ENCODE data around the gene MRNIP. TPM values are rescaled to one million over a fixed set of nuclear protein-coding genes. Genes with fewer than 3 reads are reported as not detected.

The MRNIP gene
- total and polyA plus RNA-seq, 2 of the 8 experiments (the other 6 are each of a cell fraction or from before 2014, with no cell fraction given) = 29.6 TPM

- no peak overlapping the region for H3K23ac ChIP-seq (ENCODE audit: insufficient read length)
- no peak for DNase-seq (ENCODE audit: low read depth in 1 of 2, low spot score in 2 of 2)
- no peak overlapping the region for H3K9ac ChIP-seq (replicated peaks in 1 of 4; ENCODE audit: extremely low read depth in 1 of 4, low read depth in 3 of 4, low read length in 3 of 4)
- H2BK15ac ChIP-seq (ENCODE audit: low read length) = no peak overlapping the region
- CTCF ChIA-PET (ENCODE audit: partially characterized antibody) = interaction anchor here (1.4 to 2.5 kb wide), 3 partner anchors 21 to 32 kb away, joined by 3 to 7 read pairs (median 6); no protein-coding TSS in a partner anchor
- POLR2A ChIA-PET (ENCODE audit: partially characterized antibody) = interaction anchor here (1.1 to 1.6 kb wide), 3 partner anchors 20 to 144 kb away, joined by 3 read pairs; no protein-coding TSS in a partner anchor
- no peak overlapping the region for H3K18ac ChIP-seq (ENCODE audit: extremely low read depth, low read length)
- H3K79me1 ChIP-seq (ENCODE audit: low read depth, low read length) = peaks cover 6% of the 10 kb centered on the region
- H3K27ac ChIP-seq (ENCODE audit: low read depth, low read length) = no peak overlapping the region
- H3K27me3 ChIP-seq (replicated peaks in 1 of 4; ENCODE audit: control insufficient read depth in 3 of 4, extremely low read depth in 1 of 4, insufficient read depth in 3 of 4, low read length in 3 of 4) = no peaks in the 10 kb centered on the region
- H4K5ac ChIP-seq (ENCODE audit: insufficient read length, low read depth, low read length) = no peak overlapping the region
- H2BK20ac ChIP-seq (ENCODE audit: low read length) = no peak overlapping the region
- whole genome bisulfite sequencing, 2 experiments (ENCODE audit: extremely low coverage in 1 of 2, insufficient coverage in 1 of 2, insufficient read length in 1 of 2, insufficient replicate concordance in 2 of 2, low coverage in 1 of 2, low lambda C conversion rate in 2 of 2, missing lambda C conversion rate in 1 of 2) = 87% methylated on average over 9 of the region's 9 CpGs; no CpG with 5 or more reads in 1 of the 2 experiments
- no peak overlapping the region for H3K4me3 ChIP-seq (ENCODE audit: extremely low read depth in 1 of 4, insufficient read depth in 2 of 4, low read depth in 3 of 4, low read length in 4 of 4)
- H3K23me2 ChIP-seq (ENCODE audit: low read depth, low read length) = no peaks in the 10 kb centered on the region
- no peak overlapping the region for H2BK120ac ChIP-seq (replicated peaks; ENCODE audit: low read depth, low read length)
- TF ChIP-seq SP4 (IDR thresholded peaks at IDR 0.05; ENCODE audit: low read length) = no peak
- FAIRE-seq = no peak
- no peak overlapping the region for H2AFZ ChIP-seq (ENCODE audit: low read length)
- H4K8ac ChIP-seq (ENCODE audit: extremely low read depth, insufficient read depth, low read length) = no peak overlapping the region
- H4K91ac ChIP-seq (replicated peaks; ENCODE audit: insufficient read length, low read length) = no peak overlapping the region
- peaks cover 3 to 21% (median 5%) of the 10 kb centered on the region in 4 experiments; a peak in 6 of 8 replicates for H3K36me3 ChIP-seq (ENCODE audit: control insufficient read depth in 2 of 4, insufficient read depth in 4 of 4, low read length in 3 of 4)
- H2BK12ac ChIP-seq (ENCODE audit: low read depth, low read length) = no peak overlapping the region
- no peak overlapping the region for H2BK5ac ChIP-seq (ENCODE audit: low read depth, low read length)
- H3K4me1 ChIP-seq (replicated peaks in 1 of 4; ENCODE audit: control insufficient read depth in 3 of 4, insufficient read depth in 4 of 4, low read length in 3 of 4) = 0 out of 7 replicates have a peak, but pooled peaks cover 0 to 3% (median 0%) of the 10 kb centered on the region in 4 experiments
- H4K20me1 ChIP-seq (replicated peaks in 1 of 2; ENCODE audit: control insufficient read depth in 1 of 2, insufficient read depth in 2 of 2, low read length in 2 of 2) = peaks cover 0 to 8% of the 10 kb centered on the region in 2 experiments
- no peak overlapping the region for H3K4me2 ChIP-seq (ENCODE audit: insufficient read depth in 1 of 2, low read depth in 2 of 2, low read length in 2 of 2)
- H3K14ac ChIP-seq (ENCODE audit: insufficient read length) = no peak overlapping the region
- no peaks in the 10 kb centered on the region for H3K79me2 ChIP-seq (ENCODE audit: control insufficient read depth in 1 of 2, insufficient read depth in 2 of 2, low read length in 2 of 2)
- H3K4ac ChIP-seq (replicated peaks; ENCODE audit: insufficient read length, low read depth, low read length) = no peak overlapping the region
- no peaks in the 10 kb centered on the region for H3K9me3 ChIP-seq (ENCODE audit: insufficient read depth in 2 of 2, low read depth in 1 of 2, low read length in 1 of 2)
- H2AK5ac ChIP-seq (ENCODE audit: low read depth, low read length) = no peak overlapping the region
- no peak overlapping the region for H3K56ac ChIP-seq (replicated peaks; ENCODE audit: insufficient read length, low read depth, low read length)
Measured at GRCh38 chr5:179900206-179900605, 41.6 kb upstream of the MRNIP start.

Data from H1 (cell line).